ENCODE measurements around the gene PITX1. TPM values are rescaled to one million over a fixed set of nuclear protein-coding genes. Genes with fewer than 3 reads are reported as not detected.
"Not testable (repeated sequence)": the region's sequence is repeated elsewhere in the genome, so short reads cannot be mapped to it uniquely, and the experiment has no call there.

The PITX1 gene
- total RNA-seq, 6 experiments from 2014 or later: not detected

- no peak overlapping the region for H3K27ac ChIP-seq
- no peak overlapping the region for H3K4me3 ChIP-seq
- ATAC-seq: no peak
- no peaks in the 10 kb centered on the region for H3K27me3 ChIP-seq
- DNase-seq: no peak
- H3K36me3 ChIP-seq: no peaks in the 10 kb centered on the region
- no peaks in the 10 kb centered on the region for H3K4me1 ChIP-seq
- intact Hi-C loops (cut with DNase I): no loop called here
- no peaks in the 10 kb centered on the region for H3K9me3 ChIP-seq
- TF ChIP-seq POLR2A (IDR thresholded peaks at IDR 0.05) (no peak), CTCF (IDR thresholded peaks at IDR 0.05) (no peak)
- WGBS (ENCODE audit: insufficient coverage, low coverage, low lambda C conversion rate, missing lambda C conversion rate): 51% methylated on average over 2 of the region's 2 CpGs
These were observed 39.4 kb downstream of the PITX1 start for GRCh38 chr5:134994560-134995156.

- 81% methylated on average over 2 of the region's 2 CpGs for WGBS (ENCODE audit: insufficient coverage, low coverage, low lambda C conversion rate, missing lambda C conversion rate)
These were observed 40.9 kb downstream of the PITX1 start for GRCh38 chr5:134993161-134993560.

GRCh38 chr5:134992148-134992547 is 41.9 kb downstream of the PITX1 start:
- Histone ChIP-seq H3K27me3 (no peaks in the 10 kb centered on the region), H3K9me3 (no peaks in the 10 kb centered on the region), H3K4me1 (no peaks in the 10 kb centered on the region), H3K4me3 (no peak overlapping the region), H3K27ac (no peak overlapping the region), H3K36me3 (no peaks in the 10 kb centered on the region)
- TF ChIP-seq POLR2A (IDR thresholded peaks at IDR 0.05): no peak
- no peak for TF ChIP-seq CTCF (IDR thresholded peaks at IDR 0.05)
- intact Hi-C loops (cut with DNase I): no loop called here
- WGBS (ENCODE audit: insufficient coverage, low coverage, low lambda C conversion rate, missing lambda C conversion rate): 83% methylated on average over 4 of the region's 5 CpGs
- ATAC-seq (no peak), DNase-seq (no peak)

More at GRCh38 chr5:134993161-134993560, 40.9 kb downstream of the PITX1 start:
- H3K4me3 ChIP-seq: no peak overlapping the region
- no peaks in the 10 kb centered on the region for H3K9me3 ChIP-seq
- no peak for TF ChIP-seq CTCF (IDR thresholded peaks at IDR 0.05)
- no peak for TF ChIP-seq POLR2A (IDR thresholded peaks at IDR 0.05)
- DNase-seq: no peak
- no peaks in the 10 kb centered on the region for H3K4me1 ChIP-seq
- intact Hi-C loops (cut with DNase I): no loop called here
- ATAC-seq: no peak
- no peaks in the 10 kb centered on the region for H3K27me3 ChIP-seq
- H3K27ac ChIP-seq: no peak overlapping the region
- H3K36me3 ChIP-seq: no peaks in the 10 kb centered on the region

- ATAC-seq; H3K27ac ChIP-seq; H3K4me3 ChIP-seq; intact Hi-C loops (cut with DNase I); H3K9me3 ChIP-seq; DNase-seq; H3K27me3 ChIP-seq; H3K4me1 ChIP-seq; H3K36me3 ChIP-seq: not testable (repeated sequence)
- 79% methylated on average over 4 of the region's 5 CpGs for WGBS (ENCODE audit: insufficient coverage, low coverage, low lambda C conversion rate, missing lambda C conversion rate)
These were observed 43.8 kb downstream of the PITX1 start for GRCh38 chr5:134990183-134990582.

- Histone ChIP-seq H3K27ac (no peak overlapping the region), H3K27me3 (no peaks in the 10 kb centered on the region), H3K36me3 (no peaks in the 10 kb centered on the region), H3K4me3 (no peak overlapping the region), H3K9me3 (no peaks in the 10 kb centered on the region), H3K4me1 (no peaks in the 10 kb centered on the region)
- DNase-seq (no peak), ATAC-seq (no peak)
- intact Hi-C loops (cut with DNase I): no loop called here
- TF ChIP-seq CTCF (IDR thresholded peaks at IDR 0.05) (no peak), POLR2A (IDR thresholded peaks at IDR 0.05) (no peak)
- 93% methylated on average over 3 of the region's 3 CpGs for WGBS (ENCODE audit: insufficient coverage, low coverage, low lambda C conversion rate, missing lambda C conversion rate)
These were observed 44.7 kb downstream of the PITX1 start for GRCh38 chr5:134989266-134989830.

Data from right lobe of liver (tissue), 6 donors.